HG03442 (cell line): ENCODE results near the gene NFIX.
"Not testable (repeated sequence)": the region's sequence is repeated elsewhere in the genome, so short reads cannot be mapped to it uniquely, and the experiment has no call there.

Experiments
- ATAC-seq: cut with Tn5 transposase; IDR thresholded peaks from one replicate; pipeline ENCODE4 v1.9.1; 2021; ENCODE audit warnings: mild to moderate bottlenecking, moderate library complexity; ENCODE audit not compliant: unreplicated experiment

Gene NFIX

GRCh38 chr19:12994701-12995595, at the start of gene NFIX:
Gene NFIX (plus strand): TSS chr19:12995475. CDS start chr19:12995838, 363 bp downstream.
- no peak for ATAC-seq

- ATAC-seq, result peak; percentile 70
Measured at GRCh38 chr19:12945479-12946091, 49.7 kb upstream of the NFIX start, which contains the start of gene RAD23A. Gene RAD23A (plus strand): TSS chr19:12945862. CDS start chr19:12945949, 87 bp downstream.

- ATAC-seq, result peak; percentile 32
Measured at GRCh38 chr19:12946092-12946721, 49.1 kb upstream of the NFIX start.

- no peak for ATAC-seq
Measured at GRCh38 chr19:12946731-12947496, 48.4 kb upstream of the NFIX start.

- ATAC-seq, result no peak
Measured at GRCh38 chr19:12947702-12948611, 47.3 kb upstream of the NFIX start.

GRCh38 chr19:12948612-12949362, 46.5 kb upstream of the NFIX start:
- no peak for ATAC-seq

GRCh38 chr19:12949363-12950283, 45.7 kb upstream of the NFIX start:
- no peak for ATAC-seq

GRCh38 chr19:12952050-12952449, 43.2 kb upstream of the NFIX start:
- not testable (repeated sequence) for ATAC-seq

GRCh38 chr19:12952488-12953137, 42.7 kb upstream of the NFIX start:
- no peak for ATAC-seq

GRCh38 chr19:12953138-12953798, 42.0 kb upstream of the NFIX start:
- no peak for ATAC-seq

- ATAC-seq, result no peak
Measured at GRCh38 chr19:12953799-12954611, 41.3 kb upstream of the NFIX start.

- ATAC-seq, result no peak
Measured at GRCh38 chr19:12954612-12954962, 40.7 kb upstream of the NFIX start.

- not testable (repeated sequence) for ATAC-seq
Measured at GRCh38 chr19:12955575-12955974, 39.7 kb upstream of the NFIX start.

GRCh38 chr19:12955996-12956395, 39.3 kb upstream of the NFIX start:
- no peak for ATAC-seq

GRCh38 chr19:12956446-12957388, 38.6 kb upstream of the NFIX start, which contains the start of gene GADD45GIP1:
Gene GADD45GIP1 (minus strand): TSS chr19:12957223. CDS start chr19:12957212, 11 bp downstream.
- ATAC-seq, result peak; percentile 52
